Aorta (tissue), 5 donors: ENCODE data around the gene RNU1-1. TPM values are rescaled to one million over a fixed set of nuclear protein-coding genes. Genes with fewer than 3 reads are reported as not detected.
A peak's percentile ranks its signal among the peaks of the same experiment; 100 is the strongest.
"Not testable (repeated sequence)": the region's sequence is repeated elsewhere in the genome, so short reads cannot be mapped to it uniquely, and the experiment has no call there.

ENCODE experiments used
- ATAC-seq: fragments of 200-7000 bp; cut with Tn5 transposase; one replicate; pipeline ENCODE4 v1.9.1; 2022; ENCODE audit warnings: moderate library complexity; ENCODE audit not compliant: low FRiP score
- DNase-seq, 2 donors: peaks; one replicate each; pipeline ENCODE4 v3.0.0-alpha.2; 2020
- H3K27ac ChIP-seq, 2 donors: one replicate each; pipeline ENCODE4 v1.5.1; 2013; ENCODE audit warnings: low read length in 2 of 2, mild to moderate bottlenecking in 2 of 2, moderate library complexity in 2 of 2, control low read depth in 1 of 2, inconsistent platforms in 1 of 2, low read depth in 1 of 2
- H3K27me3 ChIP-seq, 2 donors: one replicate each; pipeline ENCODE4 v1.6.1; 2013; ENCODE audit warnings: control low read depth in 1 of 2, low read length in 1 of 2, mild to moderate bottlenecking in 1 of 2, moderate library complexity in 1 of 2; ENCODE audit not compliant: insufficient read depth in 2 of 2, control insufficient read depth in 1 of 2
- H3K36me3 ChIP-seq, 2 donors: one replicate each; pipeline ENCODE4 v1.6.1; 2013; ENCODE audit warnings: control low read depth in 1 of 2, low read length in 1 of 2, mild to moderate bottlenecking in 1 of 2; ENCODE audit not compliant: insufficient read depth in 2 of 2, control insufficient read depth in 1 of 2
- H3K4me1 ChIP-seq, 2 donors: one replicate each; pipeline ENCODE4 v1.6.1; 2013; ENCODE audit warnings: low read length in 2 of 2, control low read depth in 1 of 2, mild to moderate bottlenecking in 1 of 2, moderate library complexity in 1 of 2; ENCODE audit not compliant: insufficient read depth in 2 of 2, control insufficient read depth in 1 of 2
- H3K4me3 ChIP-seq, 2 donors: one replicate each; pipeline ENCODE4 v1.5.1; 2013; ENCODE audit warnings: low read length in 2 of 2, control low read depth in 1 of 2, mild to moderate bottlenecking in 1 of 2
- H3K9me3 ChIP-seq: one replicate; pipeline ENCODE4 v1.6.1; 2013; ENCODE audit warnings: mild to moderate bottlenecking, low read length; ENCODE audit not compliant: control insufficient read depth
- whole genome bisulfite sequencing, 2 donors: extraction: QIAGEN DNeasy Blood & Tissue Kit; methylation state at CpG; one replicate each; pipeline ENCODE4 v1.1.7; 2013; 5-methylcytosine and 5-hydroxymethylcytosine counted together
- intact Hi-C, 2 donors: fragments of 100-400 bp; cut with DNase I; formaldehyde crosslinking; loops; one replicate each; pipeline versions ENCODE4 v1.14.2 to v1.15.0; 2022
- polyA plus RNA-seq, 2 donors: library from polyadenylated mRNA; stranded (reverse); fragments of 200-250 nt; gene quantifications; one replicate each; pipeline ENCODE4 v1.2.3, GENCODE V29; 2013
- total RNA-seq, 2 donors: library from RNA; stranded (reverse); fragmentation: NEBNext Ultra II Directional; extraction: Animal tissue kit (Norgen Biotek cat#: 25700); gene quantifications; one replicate each; pipeline ENCODE4 v1.2.1, GENCODE V29; 2021
- donor health status: healthy with polysubstance abuse.
- donor health status: Bipolar disorder and iron deficiency.
- donor health status: DM: no; HTN: no; CAD: no.
- donor health status: DM: no; HTN: no; CAD: no.
- donor health status: DM: yes; HTN: yes; CAD: no.

Gene RNU1-1
- total and polyA plus RNA-seq, 4 donors, result 7,231 to 8,154 TPM; not detected in 2

DNA sequence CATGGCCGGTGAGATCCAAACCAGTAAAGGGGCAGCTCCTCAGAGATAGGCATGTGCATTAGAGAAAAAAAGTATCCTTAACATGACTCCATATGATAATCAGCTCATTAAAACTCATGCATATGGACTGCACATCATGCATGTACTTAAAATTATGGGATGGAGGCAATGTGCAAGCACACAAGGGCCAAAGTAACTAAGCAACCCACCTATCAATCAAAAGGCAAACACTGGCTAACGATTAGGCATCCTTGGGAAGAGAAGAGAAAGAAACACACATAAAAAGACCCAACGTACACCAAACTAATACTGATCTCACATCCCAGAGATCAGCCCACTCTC is 4.8 kb upstream of the RNU1-1 start:
- H3K4me1 ChIP-seq, H3K9me3 ChIP-seq, H3K27ac ChIP-seq, DNase-seq, H3K4me3 ChIP-seq, intact Hi-C loops, H3K36me3 ChIP-seq, H3K27me3 ChIP-seq, ATAC-seq: not testable (repeated sequence)
- 62 to 64% methylated on average over 3 of the region's 3 CpGs for WGBS, 2 donors

DNA sequence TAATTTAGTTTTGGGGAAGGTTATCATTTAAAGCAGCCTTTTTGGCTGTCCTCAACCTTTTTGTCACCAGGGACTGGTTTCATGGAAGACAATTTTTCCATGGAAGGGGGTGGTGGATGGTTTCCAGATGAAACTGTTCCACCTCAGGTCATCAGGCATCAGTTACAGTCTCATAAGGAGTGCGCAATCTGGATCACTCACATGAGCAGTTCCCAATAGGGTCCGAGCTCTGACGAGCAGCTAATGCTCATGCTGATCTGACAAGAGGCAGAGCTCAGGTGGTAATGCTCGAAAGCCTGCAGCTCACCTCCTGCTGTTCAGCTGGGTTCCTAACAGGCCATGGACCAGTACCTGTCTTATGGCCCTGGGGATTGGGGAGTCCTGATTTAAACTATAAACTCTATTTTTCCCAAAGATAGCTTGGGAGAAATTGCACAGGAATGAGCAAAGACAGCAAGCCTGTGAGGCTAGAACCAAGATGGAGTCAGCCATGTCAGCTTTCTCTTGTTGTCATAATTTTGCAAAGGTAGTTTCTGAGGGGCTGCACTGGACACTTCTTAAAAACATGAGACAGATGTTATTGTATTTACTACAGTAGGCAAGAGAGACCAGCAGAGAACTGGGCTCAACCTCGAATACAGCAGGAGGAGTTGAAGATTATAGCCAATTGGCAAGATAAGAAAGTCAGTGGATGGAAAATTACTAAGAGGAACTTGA is 2.8 kb upstream of the RNU1-1 start:
- H3K27me3 ChIP-seq, H3K4me1 ChIP-seq, intact Hi-C loops, H3K9me3 ChIP-seq, H3K4me3 ChIP-seq, DNase-seq, H3K36me3 ChIP-seq, H3K27ac ChIP-seq, ATAC-seq: not testable (repeated sequence)
- 73 to 84% methylated on average over 5 of the region's 5 CpGs for WGBS, 2 donors

DNA sequence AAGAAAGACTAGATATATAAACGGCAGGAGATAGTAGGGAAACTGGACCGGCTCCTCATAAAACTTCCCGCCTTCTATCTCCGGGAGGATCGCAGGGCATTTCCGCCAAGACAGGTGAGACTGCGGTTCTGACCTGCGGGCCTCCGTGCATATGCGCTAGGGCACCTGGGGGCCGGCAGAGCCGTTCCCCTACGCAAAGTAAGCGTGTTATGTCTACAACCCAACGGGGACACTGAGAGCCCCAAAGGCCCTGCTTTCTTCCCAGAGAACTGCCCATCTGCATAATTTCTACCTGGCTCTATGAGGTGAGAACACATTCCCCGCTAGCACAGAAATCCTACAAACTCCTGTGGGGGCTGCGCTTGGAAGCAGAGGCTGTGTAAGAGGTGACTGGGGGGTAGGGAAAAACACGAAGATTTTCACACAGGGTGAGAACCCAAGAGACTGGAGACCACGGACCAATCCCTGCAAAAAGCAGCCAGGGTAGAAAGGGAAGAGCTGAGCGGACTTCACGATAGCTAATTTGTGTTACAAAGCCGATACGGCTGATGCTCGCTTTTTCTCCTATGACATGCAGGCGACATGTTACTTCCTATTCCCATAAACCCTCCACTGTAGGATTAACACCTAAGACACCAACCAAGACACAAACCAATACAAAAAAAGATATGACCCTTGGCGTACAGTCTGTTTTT is 526 bp downstream of the RNU1-1 start:
- H3K9me3 ChIP-seq, H3K27me3 ChIP-seq, H3K4me1 ChIP-seq, intact Hi-C loops, H3K4me3 ChIP-seq, DNase-seq, H3K36me3 ChIP-seq: not testable (repeated sequence)
- WGBS, 2 donors, result 16 to 17% methylated on average over 19 to 26 of the region's 26 CpGs
- H3K27ac ChIP-seq, result peak overlapping the region in 1 of 2 donors; percentile 51
- ATAC-seq, result peak; percentile 76

DNA sequence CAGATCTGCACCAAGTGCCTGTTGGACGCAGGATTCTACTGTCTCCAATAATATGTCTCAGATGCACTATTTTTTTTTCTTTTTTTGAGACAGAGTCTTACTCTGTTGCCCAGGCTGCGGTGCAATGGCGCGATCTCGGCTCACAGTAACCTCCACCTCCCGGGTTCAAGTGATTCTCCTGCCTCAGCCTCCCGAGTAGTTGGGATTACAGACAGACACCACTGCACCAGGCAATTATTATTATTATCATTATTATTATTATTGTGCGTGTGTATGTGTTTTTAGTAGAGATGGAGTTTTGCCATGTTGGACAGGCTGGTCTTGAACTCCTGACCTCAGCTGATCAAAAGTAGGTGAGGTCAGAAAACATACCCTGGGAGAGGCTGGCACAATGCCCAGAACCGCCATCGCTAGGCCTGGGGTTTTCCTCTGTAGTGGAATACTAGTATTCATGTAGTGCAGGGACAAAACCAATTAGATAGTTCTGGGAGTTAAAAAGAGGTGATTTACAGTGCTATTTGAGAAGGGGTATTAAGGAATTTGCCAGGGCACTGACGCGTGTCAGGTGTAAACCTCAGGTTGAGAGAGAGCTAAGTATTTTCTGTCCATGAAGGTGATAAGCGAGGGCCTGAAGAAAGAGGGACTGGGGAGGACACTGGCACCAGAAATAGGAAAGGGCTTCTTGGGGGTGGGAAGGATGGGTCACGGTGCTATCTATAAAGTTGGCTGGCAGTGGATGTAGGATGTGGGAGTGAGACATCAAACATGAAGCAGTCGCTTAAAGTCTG is 1.3 kb downstream of the RNU1-1 start:
- DNase-seq, H3K4me3 ChIP-seq, H3K27me3 ChIP-seq, H3K9me3 ChIP-seq, H3K4me1 ChIP-seq, H3K36me3 ChIP-seq, ATAC-seq, H3K27ac ChIP-seq, intact Hi-C loops: not testable (repeated sequence)
- 59 to 66% methylated on average over 9 to 14 of the region's 15 CpGs for WGBS, 2 donors

DNA sequence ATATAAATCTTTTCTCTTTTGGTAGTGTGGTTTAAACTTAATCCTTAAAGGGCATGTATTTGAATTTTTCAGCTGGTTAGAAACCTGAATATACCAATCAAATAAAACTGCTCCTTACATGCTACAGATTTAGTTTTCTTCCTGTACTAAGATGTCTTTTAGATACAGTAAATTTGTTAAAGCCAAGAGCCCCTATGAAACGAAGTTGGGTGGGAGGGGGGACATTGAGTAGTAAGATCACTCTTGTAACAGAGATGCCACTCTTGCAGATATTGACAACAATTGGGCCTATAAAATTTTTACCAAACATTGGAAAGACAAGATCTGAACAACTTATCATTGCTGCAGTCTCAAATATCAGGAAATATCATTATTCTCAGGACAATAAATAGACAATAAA is 2.2 kb downstream of the RNU1-1 start:
- H3K27ac ChIP-seq, DNase-seq, H3K9me3 ChIP-seq, intact Hi-C loops, H3K36me3 ChIP-seq, H3K4me1 ChIP-seq, ATAC-seq, H3K27me3 ChIP-seq, H3K4me3 ChIP-seq: not testable (repeated sequence)
- 39 to 46% methylated on average over 1 of the region's 1 CpG for WGBS, 2 donors

DNA sequence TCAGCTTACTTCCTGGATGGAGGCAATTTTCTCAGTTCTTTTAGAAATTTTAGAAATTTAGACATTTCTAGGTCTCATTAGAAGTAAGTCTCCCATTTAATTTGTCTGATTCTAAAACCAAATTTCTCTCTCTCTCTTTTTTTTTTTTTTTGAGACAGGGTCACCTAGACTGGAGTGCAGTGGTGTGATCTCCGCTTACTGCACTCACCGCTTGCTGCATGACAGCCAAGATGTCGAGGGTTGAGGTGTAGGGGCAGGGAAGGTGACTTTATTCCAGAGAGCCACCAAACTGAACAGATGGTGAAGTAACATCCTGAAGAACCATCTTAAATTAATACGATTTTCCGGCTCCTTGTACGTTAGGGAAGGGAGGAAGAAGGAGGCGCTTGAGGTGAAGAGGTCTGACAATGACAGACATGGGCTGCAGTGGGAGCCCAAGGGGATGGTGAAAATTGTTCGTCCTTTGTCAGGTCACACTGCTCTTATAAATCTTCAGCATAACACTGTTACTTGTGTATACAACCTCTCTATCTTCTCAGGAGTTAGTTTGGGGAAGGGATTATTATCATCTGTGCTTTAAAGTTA is 5.1 kb downstream of the RNU1-1 start:
- intact Hi-C loops, H3K27ac ChIP-seq, DNase-seq, H3K4me1 ChIP-seq, H3K36me3 ChIP-seq, H3K4me3 ChIP-seq, H3K9me3 ChIP-seq, H3K27me3 ChIP-seq: not testable (repeated sequence)
- ATAC-seq, result peak; percentile 57
- 80 to 86% methylated on average over 8 of the region's 8 CpGs for WGBS, 2 donors

DNA sequence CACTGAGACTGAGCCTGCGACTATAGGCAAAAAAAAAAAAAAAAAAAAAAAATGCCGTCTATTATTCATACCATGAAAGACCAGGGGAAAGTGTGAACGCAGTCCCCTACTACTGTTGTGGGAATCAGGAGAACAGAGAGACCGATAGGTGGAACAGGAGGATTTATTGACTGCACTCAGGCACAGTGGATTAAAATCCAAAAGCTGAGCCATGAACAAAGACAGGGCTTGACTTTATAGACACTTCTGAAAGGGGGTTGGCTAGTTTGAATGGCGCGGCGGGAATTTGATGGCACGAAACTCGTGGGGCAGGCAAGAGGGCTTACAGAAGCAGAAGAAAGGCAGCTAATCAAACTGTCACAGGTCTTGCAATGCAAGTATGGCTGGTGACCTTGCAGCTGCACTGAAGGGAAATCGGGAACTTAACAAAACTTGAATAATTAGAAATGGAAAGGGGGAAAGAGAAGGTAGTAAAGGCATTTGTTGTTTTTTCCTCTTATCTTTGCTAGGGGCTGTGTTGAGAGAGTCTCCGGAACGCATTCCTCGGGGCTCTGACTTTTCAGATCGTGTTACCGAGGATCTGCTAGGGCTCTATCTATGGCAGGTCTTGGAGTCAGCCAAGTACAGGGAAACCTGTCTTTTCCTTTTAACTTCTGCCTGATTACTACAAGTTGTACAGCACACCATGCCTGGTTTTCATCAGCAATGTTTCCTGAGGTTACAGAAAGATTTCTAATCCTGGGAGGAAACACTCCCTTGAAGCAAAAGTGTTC is 7.5 kb downstream of the RNU1-1 start:
- H3K27ac ChIP-seq, H3K9me3 ChIP-seq, H3K36me3 ChIP-seq, H3K4me3 ChIP-seq, ATAC-seq, H3K27me3 ChIP-seq, DNase-seq, H3K4me1 ChIP-seq, intact Hi-C loops: not testable (repeated sequence)
- WGBS, 2 donors, result 66 to 72% methylated on average over 14 to 15 of the region's 15 CpGs

DNA sequence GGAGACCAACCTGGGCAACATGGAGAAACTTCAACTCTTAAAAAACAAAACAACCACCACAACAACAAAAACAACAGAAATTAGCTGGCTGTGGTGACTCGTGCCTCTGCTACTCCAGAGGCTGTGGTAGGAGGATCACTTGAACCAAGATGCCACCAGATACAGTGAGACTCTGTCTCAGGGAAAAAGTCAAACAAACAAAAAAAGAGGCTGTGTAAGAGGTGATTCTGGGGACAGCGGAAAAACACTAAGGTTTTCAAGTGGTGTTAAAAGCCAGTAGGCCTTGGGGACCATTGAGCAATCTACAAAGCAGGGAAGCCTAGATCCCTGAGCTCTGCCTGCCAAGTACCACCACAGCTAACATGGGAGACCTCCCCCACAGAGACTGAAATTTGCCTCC is 8.2 kb downstream of the RNU1-1 start:
- H3K27me3 ChIP-seq, DNase-seq, H3K4me3 ChIP-seq, intact Hi-C loops, H3K36me3 ChIP-seq, H3K9me3 ChIP-seq, H3K27ac ChIP-seq, H3K4me1 ChIP-seq, ATAC-seq: not testable (repeated sequence)
- 91 to 97% methylated on average over 2 of the region's 2 CpGs for WGBS, 2 donors
